ENCODE data around the gene TSPAN17. TPM values are rescaled to one million over a fixed set of nuclear protein-coding genes. Genes with fewer than 3 reads are reported as not detected.

TSPAN17 gene
- total RNA-seq, 4 donors from 2014 or later: 16.4 to 36.4 (median 30.6) TPM

- 84 to 95% methylated on average over 10 to 13 of the region's 18 CpGs for WGBS, 2 donors
- H3K9me3 ChIP-seq: no peaks in the 10 kb centered on the region
- intact Hi-C loops (cut with DNase I): no loop called here
- no peaks in the 10 kb centered on the region for H3K36me3 ChIP-seq
- H3K27me3 ChIP-seq: peaks cover 0 to 75% (median 0%) of the 10 kb centered on the region in 4 donors
- H3K27ac ChIP-seq: no peak overlapping the region
- no peak overlapping the region for H3K4me3 ChIP-seq
- H3K4me1 ChIP-seq: no peaks in the 10 kb centered on the region
- no peak for TF ChIP-seq POLR2A (IDR thresholded peaks at IDR 0.05)
- TF ChIP-seq CTCF (IDR thresholded peaks at IDR 0.05): no peak
- no peak for DNase-seq
These were observed 26.6 kb downstream of the TSPAN17 start for GRCh38 chr5:176673651-176674583.

GRCh38 chr5:176674799-176675198 lies 27.5 kb downstream of the TSPAN17 start:
- intact Hi-C loops (cut with DNase I): no loop called here
- WGBS, 2 donors: 78 to 81% methylated on average over 15 to 17 of the region's 17 CpGs
- Histone ChIP-seq H3K4me3 (no peak overlapping the region), H3K9me3 (no peaks in the 10 kb centered on the region), H3K27ac (no peak overlapping the region), H3K27me3 (peaks cover 0 to 75% (median 5%) of the 10 kb centered on the region in 4 donors), H3K4me1 (peaks cover 0 to 3% (median 0%) of the 10 kb centered on the region in 3 donors), H3K36me3 (no peaks in the 10 kb centered on the region)
- no peak for DNase-seq
- no peak for TF ChIP-seq POLR2A (IDR thresholded peaks at IDR 0.05)
- TF ChIP-seq CTCF (IDR thresholded peaks at IDR 0.05): no peak

- Histone ChIP-seq H3K36me3 (no peaks in the 10 kb centered on the region), H3K4me1 (peaks cover 0 to 10% (median 0%) of the 10 kb centered on the region in 3 donors), H3K27ac (no peak overlapping the region), H3K27me3 (peaks cover 0 to 76% (median 9%) of the 10 kb centered on the region in 4 donors), H3K9me3 (no peaks in the 10 kb centered on the region), H3K4me3 (no peak overlapping the region)
- DNase-seq: no peak
- intact Hi-C loops (cut with DNase I): no loop called here
- TF ChIP-seq POLR2A (IDR thresholded peaks at IDR 0.05) (no peak), CTCF (IDR thresholded peaks at IDR 0.05) (peak in 3 of 6 experiments; percentile 5 to 60 (median 42))
- 64 to 71% methylated on average over 18 to 19 of the region's 19 CpGs for whole genome bisulfite sequencing, 2 donors
These were observed 28.5 kb downstream of the TSPAN17 start for GRCh38 chr5:176675676-176676360.

GRCh38 chr5:176676361-176676824 lies 29.1 kb downstream of the TSPAN17 start:
- TF ChIP-seq CTCF (IDR thresholded peaks at IDR 0.05) (no peak), POLR2A (IDR thresholded peaks at IDR 0.05) (no peak)
- intact Hi-C loops (cut with DNase I): no loop called here
- H3K27me3 ChIP-seq: peaks cover 0 to 76% (median 9%) of the 10 kb centered on the region in 4 donors
- no peak overlapping the region for H3K4me3 ChIP-seq
- 43 to 54% methylated on average over 7 to 8 of the region's 10 CpGs for whole genome bisulfite sequencing, 2 donors
- no peak overlapping the region for H3K27ac ChIP-seq
- H3K4me1 ChIP-seq: peaks cover 0 to 10% (median 0%) of the 10 kb centered on the region in 3 donors
- no peak for DNase-seq
- no peaks in the 10 kb centered on the region for H3K9me3 ChIP-seq
- H3K36me3 ChIP-seq: no peaks in the 10 kb centered on the region

All from esophagus squamous epithelium (tissue), 5 donors.